Nephron progenitor cell (in vitro differentiated cells): ENCODE measurements around the gene TRIM37.

Source experiments
- DNase-seq: peaks from one replicate; pipeline ENCODE4 v3.0.0; 2021
- H3K27ac Mint-ChIP-seq: 2 replicates; pipeline ENCODE4 v1.8.0; 2021; ENCODE audit warnings: mild to moderate bottlenecking, moderate library complexity, mixed read lengths
- H3K27me3 Mint-ChIP-seq: 2 replicates; pipeline ENCODE4 v1.8.0; 2021; ENCODE audit warnings: mild to moderate bottlenecking, low read depth, mixed read lengths; ENCODE audit not compliant: poor library complexity
- H3K36me3 Mint-ChIP-seq: 2 replicates; pipeline ENCODE4 v1.8.0; 2021; ENCODE audit warnings: low read depth, mixed read lengths
- H3K4me1 Mint-ChIP-seq: 2 replicates; pipeline ENCODE4 v1.8.0; 2021; ENCODE audit warnings: mixed read lengths
- H3K4me3 Mint-ChIP-seq: 2 replicates; pipeline ENCODE4 v1.8.0; 2021; ENCODE audit warnings: mild to moderate bottlenecking, moderate library complexity, mixed read lengths
- H3K9me3 Mint-ChIP-seq: 2 replicates; pipeline ENCODE4 v1.8.0; 2021; ENCODE audit warnings: mild to moderate bottlenecking, moderate library complexity, mixed read lengths
- CTCF ChIP-seq: fragments of 200-600 bp; sonication (generic); IDR thresholded peaks from 2 replicates; pipeline ENCODE4 v1.5.0; 2021; ENCODE audit warnings: antibody characterized with exemption

TRIM37 gene

GRCh38 chr17:58985367-58985766 lies 121.3 kb downstream of the TRIM37 start:
- H3K4me3 Mint-ChIP-seq: no peak overlapping the region
- H3K4me1 Mint-ChIP-seq: peaks cover 41% of the 10 kb centered on the region
- no peak for DNase-seq
- peaks cover 16% of the 10 kb centered on the region for H3K36me3 Mint-ChIP-seq
- H3K9me3 Mint-ChIP-seq: peaks cover 13% of the 10 kb centered on the region
- peak overlapping the region; percentile 58 for H3K27ac Mint-ChIP-seq
- peaks cover 3% of the 10 kb centered on the region for H3K27me3 Mint-ChIP-seq
- TF ChIP-seq CTCF: no peak

GRCh38 chr17:58982626-58983025 lies 124.1 kb downstream of the TRIM37 start:
- Mint-ChIP-seq H3K4me1 (peaks cover 28% of the 10 kb centered on the region), H3K4me3 (no peak overlapping the region), H3K27me3 (no peaks in the 10 kb centered on the region), H3K27ac (no peak overlapping the region), H3K9me3 (no peaks in the 10 kb centered on the region), H3K36me3 (peaks cover 5% of the 10 kb centered on the region)
- no peak for DNase-seq
- no peak for TF ChIP-seq CTCF

- no peak for TF ChIP-seq CTCF
- Mint-ChIP-seq H3K4me3 (no peak overlapping the region), H3K27ac (no peak overlapping the region), H3K4me1 (peaks cover 19% of the 10 kb centered on the region), H3K36me3 (peaks cover 5% of the 10 kb centered on the region), H3K9me3 (no peaks in the 10 kb centered on the region), H3K27me3 (no peaks in the 10 kb centered on the region)
- no peak for DNase-seq
These were observed 125.8 kb downstream of the TRIM37 start for GRCh38 chr17:58980706-58981481.

GRCh38 chr17:58976541-58976940 lies 130.1 kb downstream of the TRIM37 start:
- no peak overlapping the region for H3K4me3 Mint-ChIP-seq
- H3K9me3 Mint-ChIP-seq: no peaks in the 10 kb centered on the region
- H3K4me1 Mint-ChIP-seq: peaks cover 5% of the 10 kb centered on the region
- no peak for TF ChIP-seq CTCF
- no peak for DNase-seq
- H3K36me3 Mint-ChIP-seq: peaks cover 9% of the 10 kb centered on the region
- no peak overlapping the region for H3K27ac Mint-ChIP-seq
- H3K27me3 Mint-ChIP-seq: no peaks in the 10 kb centered on the region

GRCh38 chr17:58974354-58974753 lies 132.3 kb downstream of the TRIM37 start:
- H3K9me3 Mint-ChIP-seq: no peaks in the 10 kb centered on the region
- peaks cover 5% of the 10 kb centered on the region for H3K36me3 Mint-ChIP-seq
- H3K4me3 Mint-ChIP-seq: no peak overlapping the region
- TF ChIP-seq CTCF: no peak
- DNase-seq: no peak
- no peaks in the 10 kb centered on the region for H3K27me3 Mint-ChIP-seq
- H3K4me1 Mint-ChIP-seq: peaks cover 24% of the 10 kb centered on the region
- H3K27ac Mint-ChIP-seq: no peak overlapping the region
